Eye (tissue), 1 donor: ENCODE measurements around the gene SLC39A9.
"Not testable (repeated sequence)": the region's sequence is repeated elsewhere in the genome, so short reads cannot be mapped to it uniquely, and the experiment has no call there.

Experiments
- DNase-seq: peaks from one replicate; pipeline ENCODE4 v3.0.0-alpha.2; 2015

Gene SLC39A9

GRCh38 chr14:69370061-69370460 lies 28.4 kb upstream of the SLC39A9 start:
- no peak for DNase-seq

- DNase-seq: no peak
These were observed 26.3 kb upstream of the SLC39A9 start for GRCh38 chr14:69372146-69372545.

GRCh38 chr14:69373104-69373503 lies 25.4 kb upstream of the SLC39A9 start:
- no peak for DNase-seq

- no peak for DNase-seq
These were observed 24.3 kb upstream of the SLC39A9 start for GRCh38 chr14:69374235-69374634.

GRCh38 chr14:69375182-69375581 lies 23.3 kb upstream of the SLC39A9 start:
- no peak for DNase-seq

GRCh38 chr14:69375722-69376121 lies 22.8 kb upstream of the SLC39A9 start:
- DNase-seq: no peak

- DNase-seq: no peak
These were observed 22.1 kb upstream of the SLC39A9 start for GRCh38 chr14:69376439-69376838.

GRCh38 chr14:69378274-69378673 lies 20.2 kb upstream of the SLC39A9 start:
- DNase-seq: no peak

GRCh38 chr14:69387311-69387710 lies 11.2 kb upstream of the SLC39A9 start:
- DNase-seq: no peak

- DNase-seq: not testable (repeated sequence)
These were observed 7.1 kb upstream of the SLC39A9 start for GRCh38 chr14:69391400-69391799.

- no peak for DNase-seq
These were observed 6.0 kb upstream of the SLC39A9 start for GRCh38 chr14:69392481-69392880.

- no peak for DNase-seq
These were observed 2.6 kb upstream of the SLC39A9 start for GRCh38 chr14:69395929-69396328.

GRCh38 chr14:69398818-69399210 lies 322 bp downstream of the SLC39A9 start:
- DNase-seq: no peak

GRCh38 chr14:69399750-69400149 lies 1.3 kb downstream of the SLC39A9 start:
- no peak for DNase-seq

- DNase-seq: no peak
These were observed 1.7 kb downstream of the SLC39A9 start for GRCh38 chr14:69400154-69400553.

- no peak for DNase-seq
These were observed 3.3 kb downstream of the SLC39A9 start for GRCh38 chr14:69401841-69402240.

GRCh38 chr14:69404478-69404877 lies 6.0 kb downstream of the SLC39A9 start:
- DNase-seq: no peak

GRCh38 chr14:69404883-69405282 lies 6.4 kb downstream of the SLC39A9 start:
- no peak for DNase-seq

- no peak for DNase-seq
These were observed 7.3 kb downstream of the SLC39A9 start for GRCh38 chr14:69405762-69406161.

GRCh38 chr14:69408331-69408960 lies 10.0 kb downstream of the SLC39A9 start:
- DNase-seq: no peak

GRCh38 chr14:69413483-69413882 lies 15.0 kb downstream of the SLC39A9 start:
- no peak for DNase-seq

- DNase-seq: not testable (repeated sequence)
These were observed 17.6 kb downstream of the SLC39A9 start for GRCh38 chr14:69416087-69416486.

- DNase-seq: no peak
These were observed 24.8 kb downstream of the SLC39A9 start for GRCh38 chr14:69423279-69423678.

- no peak for DNase-seq
These were observed 25.8 kb downstream of the SLC39A9 start for GRCh38 chr14:69424149-69424923.

- DNase-seq: no peak
These were observed 29.1 kb downstream of the SLC39A9 start for GRCh38 chr14:69427596-69427995.
